B cell (primary cell): ENCODE data around the gene HPN. TPM values are rescaled to one million over a fixed set of nuclear protein-coding genes. Genes with fewer than 3 reads are reported as not detected.

ENCODE experiments used
- ATAC-seq: fragments of 200-7000 bp; cut with Tn5 transposase; one replicate; pipeline ENCODE4 v1.10.0; 2021; ENCODE audit warnings: low read depth, mild to moderate bottlenecking, moderate number of reproducible peaks, moderate library complexity
- CTCF ChIA-PET: fragments of 350-600 bp; sonication (Branson Sonifier 250); formaldehyde crosslinking; loops from one replicate; lab custom pipeline; 2021; ENCODE audit warnings: antibody characterized with exemption, inconsistent platforms; lab: Charles Lee
- POLR2A ChIA-PET: fragments of 350-600 bp; sonication (Branson Sonifier 250); formaldehyde crosslinking; loops from one replicate; lab custom pipeline; 2021; ENCODE audit warnings: antibody characterized with exemption; lab: Charles Lee
- DNase-seq: peaks from one replicate; pipeline ENCODE4 v3.0.0; 2013
- H2AFZ ChIP-seq: 2 replicates; pipeline ENCODE4 v1.6.1; 2012; ENCODE audit warnings: mild to moderate bottlenecking, low read depth, low read length; ENCODE audit not compliant: insufficient read depth, poor library complexity, severe bottlenecking
- H3K27ac ChIP-seq, 2 donors: 1 replicate in 1 of 2; 2 replicates in 1 of 2; pipeline ENCODE4 v1.5.1; 2012 to 2013; ENCODE audit warnings: low read length in 2 of 2, mild to moderate bottlenecking in 2 of 2, moderate library complexity in 1 of 2
- H3K27me3 ChIP-seq, 4 experiments: fragments of 200-600 bp in 1 of 4; sonication (generic) in 1 of 4; replicated peaks in 1 of 4; 1 replicate in 2 of 4; 2 replicates in 2 of 4; pipeline versions ENCODE4 v1.6.1 to v1.7.0; 2013 to 2016; ENCODE audit warnings: low read length in 3 of 4, mild to moderate bottlenecking in 2 of 4, mixed read lengths in 1 of 4, moderate library complexity in 1 of 4; ENCODE audit not compliant: insufficient read depth in 4 of 4, control insufficient read depth in 3 of 4; ENCODE audit errors: control extremely low read depth in 1 of 4
- H3K36me3 ChIP-seq, 2 experiments: replicated peaks in 1 of 2; 1 replicate in 1 of 2; 2 replicates in 1 of 2; pipeline versions ENCODE4 v1.6.1 to v1.7.1; 2013; ENCODE audit warnings: low read length in 1 of 2; ENCODE audit not compliant: insufficient read depth in 2 of 2, control insufficient read depth in 1 of 2; ENCODE audit errors: control extremely low read depth in 1 of 2, extremely low read depth in 1 of 2
- H3K4me1 ChIP-seq, 2 donors: fragments of 200-600 bp in 1 of 2; sonication (generic) in 1 of 2; 1 replicate in 1 of 2; 2 replicates in 1 of 2; pipeline versions ENCODE4 v1.5.1 to v1.6.1; 2013 to 2017; ENCODE audit warnings: low read length in 2 of 2; ENCODE audit not compliant: control insufficient read depth in 2 of 2, insufficient read depth in 2 of 2
- H3K4me2 ChIP-seq: replicated peaks from 2 replicates; pipeline ENCODE3; 2012; ENCODE audit warnings: mild to moderate bottlenecking, low read depth, low read length; ENCODE audit not compliant: poor library complexity, severe bottlenecking
- H3K4me3 ChIP-seq, 5 experiments: fragments of 200-600 bp in 1 of 5; sonication (generic) in 1 of 5; 1 replicate in 3 of 5; 2 replicates in 2 of 5; pipeline versions ENCODE4 v1.5.1 to v1.7.0; 2011 to 2016; ENCODE audit warnings: low read length in 4 of 5, mild to moderate bottlenecking in 4 of 5, low read depth in 2 of 5, control low read depth in 1 of 5, moderate library complexity in 1 of 5; ENCODE audit not compliant: insufficient read depth in 1 of 5; ENCODE audit errors: control extremely low read depth in 1 of 5, extremely low read depth in 1 of 5
- H3K79me2 ChIP-seq: fragments of 200-600 bp; sonication (generic); one replicate; pipeline ENCODE4 v1.6.0; 2016; ENCODE audit warnings: low read length; ENCODE audit not compliant: control insufficient read depth, insufficient read depth
- H3K9ac ChIP-seq: fragments of 200-600 bp; sonication (generic); 2 replicates; pipeline ENCODE4 v1.6.1; 2017; ENCODE audit warnings: mild to moderate bottlenecking, low read length, moderate library complexity
- H3K9me3 ChIP-seq, 3 donors: one replicate each; pipeline versions ENCODE4 v1.6.1 to v1.7.1; 2013; ENCODE audit warnings: low read length in 2 of 3; ENCODE audit not compliant: control insufficient read depth in 2 of 3, insufficient read depth in 1 of 3; ENCODE audit errors: control extremely low read depth in 1 of 3
- H4K20me1 ChIP-seq: 2 replicates; pipeline ENCODE4 v1.6.0; 2012; ENCODE audit warnings: mild to moderate bottlenecking, low read length; ENCODE audit not compliant: insufficient read depth, control insufficient read depth, poor library complexity, severe bottlenecking
- H3K27ac Mint-ChIP-seq: one replicate; pipeline ENCODE4 v1.8.0; 2021; ENCODE audit warnings: mixed read lengths
- H3K27me3 Mint-ChIP-seq: one replicate; pipeline ENCODE4 v1.8.0; 2021; ENCODE audit warnings: mixed read lengths
- H3K4me1 Mint-ChIP-seq: one replicate; pipeline ENCODE4 v1.8.0; 2021; ENCODE audit warnings: mixed read lengths
- H3K4me3 Mint-ChIP-seq: one replicate; pipeline ENCODE4 v1.8.0; 2021; ENCODE audit warnings: mixed read lengths
- H3K9me3 Mint-ChIP-seq: one replicate; pipeline ENCODE4 v1.8.0; 2022; ENCODE audit warnings: mixed read lengths; ENCODE audit not compliant: insufficient read depth
- EZH2 ChIP-seq: IDR thresholded peaks from 2 replicates; pipeline ENCODE4 v1.6.1; 2012; ENCODE audit warnings: borderline replicate concordance, low read depth, mild to moderate bottlenecking, moderate library complexity, low read length; ENCODE audit not compliant: insufficient read depth, poor library complexity, severe bottlenecking
- WGBS: methylation state at CpG from one replicate; pipeline ENCODE4 v1.1.5; 2013; ENCODE audit warnings: missing lambda C conversion rate; ENCODE audit not compliant: insufficient coverage; 5-methylcytosine and 5-hydroxymethylcytosine counted together
- intact Hi-C: fragments of 100-400 bp; cut with micrococcal nuclease; formaldehyde crosslinking; loops from one replicate; pipeline ENCODE4 v1.10.0; 2022
- polyA plus RNA-seq: library from polyadenylated mRNA; depleted of rRNA; stranded (reverse); fragments of >200 nt; gene quantifications from 2 replicates; pipeline ENCODE4 v1.2.3, GENCODE V29; 2012
- total RNA-seq, 2 donors: library from RNA; stranded (reverse); fragments of 120-200 nt in 1 of 2; gene quantifications; 1 replicate in 1 of 2; 2 replicates in 1 of 2; pipeline versions ENCODE4 v1.2.3 to v1.2.4, GENCODE V29; 2013 to 2022
- TF ChIP-seq, protein P1 (sequence below): fragments of 200-600 bp; IDR thresholded peaks from one replicate; pipeline ENCODE4 v1.8.0; 2022; ENCODE audit warnings: antibody characterized with exemption, mild to moderate bottlenecking

Gene HPN
- total and polyA plus RNA-seq, 2 donors (not counting 1 experiment from before 2014, with no cell fraction given), result 0.30 TPM; not detected in 1

DNA sequence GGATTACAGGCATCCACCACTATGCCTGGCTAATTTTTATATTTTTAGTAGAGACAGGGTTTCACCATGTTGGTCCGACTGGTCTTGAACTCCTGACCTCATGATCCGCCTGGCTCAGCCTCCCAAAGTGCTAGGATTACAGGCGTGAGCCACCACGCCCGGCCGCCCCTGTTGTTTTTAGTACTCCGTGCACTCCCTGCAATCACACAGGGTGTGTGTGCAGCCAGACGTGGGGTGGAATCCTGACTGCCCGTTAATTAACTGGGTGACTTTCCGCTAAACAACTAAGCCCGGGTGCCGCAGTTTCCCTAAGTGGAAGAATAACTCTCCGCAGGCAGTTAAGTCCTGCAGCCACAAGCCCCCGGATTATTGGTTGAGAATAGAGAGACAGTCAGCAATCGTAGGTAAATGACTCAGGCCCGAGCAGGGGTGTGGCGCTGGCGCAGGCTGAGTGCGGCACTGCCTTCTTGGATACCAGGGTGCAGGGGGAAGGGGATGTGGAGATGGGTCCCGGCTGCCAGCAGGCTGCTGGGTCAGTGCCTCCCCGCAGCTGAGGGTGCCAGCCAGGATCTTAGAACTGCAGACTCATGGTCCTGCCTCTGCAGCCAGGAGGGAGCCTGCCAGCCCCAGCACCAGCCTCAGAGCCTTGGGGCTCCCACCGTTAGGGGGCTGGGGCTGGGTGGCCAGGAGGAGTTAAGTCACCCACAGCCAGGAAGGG lies 68.0 kb downstream of the HPN start:
- no peak overlapping the region for H3K4me3 ChIP-seq
- H3K9me3 ChIP-seq, result peaks cover 0 to 12% (median 0%) of the 10 kb centered on the region in 3 donors
- 73% methylated on average over 22 of the region's 22 CpGs for WGBS
- intact Hi-C loops, result no loop called here
- DNase-seq (no peak), ATAC-seq (no peak)
- ChIA-PET POLR2A (no interaction called here), CTCF (interaction anchor here (0.9 kb wide), 1 partner anchor 106 kb away, joined by 3 read pairs; no protein-coding TSS in a partner anchor)
- TF ChIP-seq EZH2, result no peak
- TF ChIP-seq, protein P1, sequence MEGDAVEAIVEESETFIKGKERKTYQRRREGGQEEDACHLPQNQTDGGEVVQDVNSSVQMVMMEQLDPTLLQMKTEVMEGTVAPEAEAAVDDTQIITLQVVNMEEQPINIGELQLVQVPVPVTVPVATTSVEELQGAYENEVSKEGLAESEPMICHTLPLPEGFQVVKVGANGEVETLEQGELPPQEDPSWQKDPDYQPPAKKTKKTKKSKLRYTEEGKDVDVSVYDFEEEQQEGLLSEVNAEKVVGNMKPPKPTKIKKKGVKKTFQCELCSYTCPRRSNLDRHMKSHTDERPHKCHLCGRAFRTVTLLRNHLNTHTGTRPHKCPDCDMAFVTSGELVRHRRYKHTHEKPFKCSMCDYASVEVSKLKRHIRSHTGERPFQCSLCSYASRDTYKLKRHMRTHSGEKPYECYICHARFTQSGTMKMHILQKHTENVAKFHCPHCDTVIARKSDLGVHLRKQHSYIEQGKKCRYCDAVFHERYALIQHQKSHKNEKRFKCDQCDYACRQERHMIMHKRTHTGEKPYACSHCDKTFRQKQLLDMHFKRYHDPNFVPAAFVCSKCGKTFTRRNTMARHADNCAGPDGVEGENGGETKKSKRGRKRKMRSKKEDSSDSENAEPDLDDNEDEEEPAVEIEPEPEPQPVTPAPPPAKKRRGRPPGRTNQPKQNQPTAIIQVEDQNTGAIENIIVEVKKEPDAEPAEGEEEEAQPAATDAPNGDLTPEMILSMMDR, result no peak
- Mint-ChIP-seq H3K4me1 (peaks cover 2% of the 10 kb centered on the region), H3K27ac (no peak overlapping the region), H3K27me3 (peaks cover 9% of the 10 kb centered on the region), H3K9me3 (no peaks in the 10 kb centered on the region), H3K4me3 (no peak overlapping the region)
- H2AFZ ChIP-seq, result no peak overlapping the region
- peaks cover 0 to 15% (median 0%) of the 10 kb centered on the region in 4 experiments for H3K27me3 ChIP-seq
- H4K20me1 ChIP-seq, result no peaks in the 10 kb centered on the region
- H3K79me2 ChIP-seq, result no peaks in the 10 kb centered on the region
- H3K4me1 ChIP-seq, result peaks cover 3% of the 10 kb centered on the region in 2 donors
- no peak overlapping the region for H3K9ac ChIP-seq
- no peak overlapping the region for H3K27ac ChIP-seq
- no peaks in the 10 kb centered on the region for H3K36me3 ChIP-seq
- H3K4me2 ChIP-seq, result no peak overlapping the region

DNA sequence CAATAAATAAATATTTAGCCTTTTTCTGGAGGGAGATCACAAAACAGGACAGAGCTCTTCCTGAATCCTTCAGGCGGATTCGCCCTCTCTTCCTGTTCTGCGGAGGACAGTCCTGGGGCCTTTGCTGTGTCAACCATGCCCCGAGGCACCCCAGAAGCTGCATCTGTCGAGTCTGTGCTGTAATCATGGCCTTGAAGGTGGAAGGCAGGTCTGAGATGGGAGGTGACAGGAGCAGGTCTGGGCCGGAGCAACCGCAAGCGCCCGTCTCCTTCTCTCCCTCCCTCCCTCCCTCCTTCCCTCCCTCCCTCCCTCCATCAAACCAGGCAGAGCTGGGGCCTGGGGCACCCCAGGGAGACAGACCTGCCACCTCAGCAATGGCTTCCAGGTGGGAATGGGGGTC lies 69.5 kb downstream of the HPN start:
- Mint-ChIP-seq H3K4me1 (peaks cover 8% of the 10 kb centered on the region), H3K27me3 (peaks cover 11% of the 10 kb centered on the region), H3K9me3 (no peaks in the 10 kb centered on the region), H3K27ac (no peak overlapping the region), H3K4me3 (no peak overlapping the region)
- 87% methylated on average over 4 of the region's 9 CpGs for WGBS
- ChIA-PET CTCF (interaction anchor here (0.7 to 1.0 kb wide), 4 partner anchors 13 to 104 kb away, joined by 3 read pairs; no protein-coding TSS in a partner anchor), POLR2A (no interaction called here)
- Histone ChIP-seq H4K20me1 (no peaks in the 10 kb centered on the region), H3K4me2 (no peak overlapping the region), H3K27me3 (peaks cover 0 to 27% (median 2%) of the 10 kb centered on the region in 4 experiments), H2AFZ (no peak overlapping the region), H3K4me1 (peaks cover 7 to 9% of the 10 kb centered on the region in 2 donors), H3K9me3 (peaks cover 0 to 8% (median 0%) of the 10 kb centered on the region in 3 donors), H3K9ac (no peak overlapping the region), H3K27ac (no peak overlapping the region), H3K4me3 (no peak overlapping the region), H3K79me2 (no peaks in the 10 kb centered on the region), H3K36me3 (no peaks in the 10 kb centered on the region)
- ATAC-seq (no peak), DNase-seq (no peak)
- intact Hi-C loops, result no loop called here
- no peak for TF ChIP-seq EZH2
- TF ChIP-seq, protein P1, result no peak
